Measurements from ENCODE around the gene AHRR.
"Not testable (repeated sequence)": the region's sequence is repeated elsewhere in the genome, so short reads cannot be mapped to it uniquely, and the experiment has no call there.

AHRR gene

DNA sequence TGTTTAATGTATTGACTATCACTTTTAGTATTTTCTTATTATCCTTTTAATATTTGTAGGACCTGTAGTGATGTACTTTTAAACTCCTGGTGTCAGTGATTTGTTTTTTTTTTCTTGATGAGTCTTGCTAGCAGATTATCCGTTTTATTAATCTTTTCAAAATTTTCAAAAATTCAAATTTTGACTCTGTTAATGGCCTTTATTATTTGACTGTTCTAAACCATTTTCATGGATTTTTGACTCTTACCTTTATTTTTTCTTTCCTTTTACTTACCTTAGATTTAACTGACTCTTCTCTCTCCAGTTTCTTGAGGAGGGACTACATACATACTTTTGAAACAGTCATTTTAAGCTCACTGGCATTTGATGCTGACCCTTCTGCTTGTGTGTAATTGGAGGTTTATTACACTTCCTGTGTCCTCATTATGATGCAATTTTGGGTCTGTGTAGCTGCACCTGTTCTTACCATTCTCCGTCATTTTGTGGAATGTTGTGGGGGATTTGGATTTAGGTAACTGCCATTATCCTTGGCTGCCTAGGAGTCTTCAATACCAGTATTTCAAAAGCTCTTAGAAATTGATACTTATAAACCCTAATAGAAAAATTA lies 89.5 kb downstream of the AHRR start:
- Histone ChIP-seq H3K27ac (ENCODE audit: low read length) (no peak overlapping the region), H3K4me1 (ENCODE audit: insufficient read depth, low read length) (peaks cover 3% of the 10 kb centered on the region; the same call in 1 of the 2 replicates), H3K36me3 (ENCODE audit: insufficient read depth, low read depth, low read length) (no peaks in the 10 kb centered on the region), H3K27me3 (ENCODE audit: insufficient read depth, low read length) (no peaks in the 10 kb centered on the region), H3K9ac (ENCODE audit: low read depth, low read length) (no peak overlapping the region), H3K9me3 (ENCODE audit: insufficient read depth, low read depth, low read length) (no peaks in the 10 kb centered on the region), H3K4me3 (ENCODE audit: low read length) (no peak overlapping the region)

DNA sequence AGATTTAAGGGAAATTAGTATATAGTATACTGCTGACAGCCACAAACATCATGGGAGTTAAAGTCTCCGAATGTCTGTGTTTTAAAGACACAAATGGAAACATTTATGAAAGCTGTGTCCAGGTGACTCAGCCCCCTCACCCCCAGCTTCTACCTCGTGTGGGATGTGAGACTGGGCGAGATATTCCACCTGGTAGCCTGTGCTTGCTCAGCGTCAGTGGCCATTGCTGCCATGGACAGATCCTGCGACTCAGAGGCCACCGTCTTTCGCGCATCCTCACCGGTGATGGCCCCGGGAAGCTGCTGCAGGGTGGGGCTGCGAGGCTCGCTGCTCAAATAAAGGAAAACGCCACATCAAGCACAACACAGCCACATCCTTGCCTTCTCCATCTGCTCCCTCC lies 90.2 kb downstream of the AHRR start:
- Histone ChIP-seq H3K9me3 (ENCODE audit: insufficient read depth, low read depth, low read length) (no peaks in the 10 kb centered on the region), H3K36me3 (ENCODE audit: insufficient read depth, low read depth, low read length) (no peaks in the 10 kb centered on the region), H3K27ac (ENCODE audit: low read length) (no peak overlapping the region), H3K27me3 (ENCODE audit: insufficient read depth, low read length) (no peaks in the 10 kb centered on the region), H3K9ac (ENCODE audit: low read depth, low read length) (no peak overlapping the region), H3K4me3 (ENCODE audit: low read length) (no peak overlapping the region), H3K4me1 (ENCODE audit: insufficient read depth, low read length) (peaks cover 3% of the 10 kb centered on the region; the same call in 1 of the 2 replicates)

DNA sequence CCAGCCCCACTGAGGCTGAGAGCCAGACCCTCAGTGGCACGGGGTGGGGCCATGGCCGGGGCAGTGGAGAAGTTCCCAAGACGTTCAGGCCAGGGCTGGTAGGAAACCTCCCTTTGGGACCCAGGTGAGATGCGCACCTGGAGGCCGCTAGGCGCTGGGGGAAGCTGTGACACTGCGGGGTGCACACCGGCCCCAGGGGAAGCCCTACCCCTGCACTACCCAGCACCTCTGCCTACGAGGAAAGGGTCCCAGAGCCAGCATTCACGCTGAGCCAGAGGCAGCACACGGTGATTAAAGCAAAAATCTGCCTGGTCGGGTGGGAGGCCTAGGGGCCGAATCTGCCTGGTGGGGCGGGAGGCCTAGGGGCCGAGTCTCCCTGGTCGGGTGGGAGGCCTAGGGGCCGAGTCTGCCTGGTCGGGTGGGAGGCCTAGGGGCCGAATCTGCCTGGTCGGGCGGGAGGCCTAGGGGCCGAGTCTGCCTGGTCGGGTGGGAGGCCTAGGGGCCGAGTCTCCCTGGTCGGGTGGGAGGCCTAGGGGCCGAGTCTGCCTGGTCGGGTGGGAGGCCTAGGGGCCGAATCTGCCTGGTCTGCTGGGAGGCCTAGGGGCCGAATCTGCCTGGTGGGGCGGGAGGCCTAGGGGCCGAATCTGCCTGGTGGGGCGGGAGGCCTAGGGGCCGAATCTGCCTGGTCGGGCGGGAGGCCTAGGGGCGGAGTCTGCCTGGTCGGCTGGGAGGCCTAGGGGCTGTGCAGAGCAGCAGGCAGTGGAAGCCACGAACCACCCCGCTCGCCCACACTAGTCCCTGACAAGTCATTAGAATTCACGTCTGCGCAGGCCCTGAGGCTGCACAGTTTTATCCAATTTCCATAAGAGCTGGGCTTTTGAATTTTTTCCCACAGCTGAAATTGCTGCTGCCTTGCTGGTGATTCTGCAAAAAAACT lies 93.7 kb downstream of the AHRR start:
- H3K4me1 ChIP-seq (ENCODE audit: insufficient read depth, low read length); H3K9me3 ChIP-seq (ENCODE audit: insufficient read depth, low read depth, low read length); H3K9ac ChIP-seq (ENCODE audit: low read depth, low read length); H3K36me3 ChIP-seq (ENCODE audit: insufficient read depth, low read depth, low read length); H3K4me3 ChIP-seq (ENCODE audit: low read length); H3K27ac ChIP-seq (ENCODE audit: low read length); H3K27me3 ChIP-seq (ENCODE audit: insufficient read depth, low read length): not testable (repeated sequence)

DNA sequence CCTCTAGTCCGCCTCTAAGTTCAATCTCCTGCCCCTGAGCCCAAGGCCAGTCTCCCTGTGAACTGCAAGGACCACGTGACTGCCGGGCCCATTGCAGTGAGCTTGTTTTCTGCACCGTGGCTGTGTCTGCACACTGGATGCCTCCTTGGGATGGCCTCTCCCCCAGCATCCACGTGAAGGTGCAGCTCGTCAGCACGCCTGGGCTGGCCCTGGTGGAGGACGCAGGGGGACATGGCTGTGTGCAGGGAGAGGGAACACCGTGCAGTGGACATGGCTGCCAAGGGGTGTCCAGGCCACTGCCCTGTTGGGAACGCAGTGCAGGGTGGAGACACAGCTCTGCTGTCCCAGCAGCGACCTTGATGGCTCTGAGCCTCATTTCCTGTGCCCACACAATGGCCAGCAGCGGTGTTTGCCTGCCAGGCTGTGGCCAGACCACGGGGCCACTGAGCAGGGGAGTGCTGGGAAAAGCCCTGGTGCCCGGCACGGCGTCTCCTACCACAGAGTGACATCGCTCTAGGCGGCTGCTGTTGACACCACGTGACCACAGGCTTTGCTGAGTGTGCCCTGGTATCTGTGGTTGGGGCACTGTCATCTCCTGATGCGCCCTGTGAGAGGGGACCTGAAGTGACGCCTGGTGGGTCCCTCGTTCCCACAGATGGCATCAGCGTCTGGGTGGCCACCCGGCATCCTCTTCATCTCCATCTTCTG lies 94.6 kb downstream of the AHRR start:
- Histone ChIP-seq H3K9me3 (ENCODE audit: insufficient read depth, low read depth, low read length) (no peaks in the 10 kb centered on the region), H3K36me3 (ENCODE audit: insufficient read depth, low read depth, low read length) (no peaks in the 10 kb centered on the region), H3K9ac (ENCODE audit: low read depth, low read length) (no peak overlapping the region), H3K4me1 (ENCODE audit: insufficient read depth, low read length) (peaks cover 3% of the 10 kb centered on the region; the same call in 1 of the 2 replicates), H3K27me3 (ENCODE audit: insufficient read depth, low read length) (no peaks in the 10 kb centered on the region), H3K27ac (ENCODE audit: low read length) (no peak overlapping the region), H3K4me3 (ENCODE audit: low read length) (no peak overlapping the region)

DNA sequence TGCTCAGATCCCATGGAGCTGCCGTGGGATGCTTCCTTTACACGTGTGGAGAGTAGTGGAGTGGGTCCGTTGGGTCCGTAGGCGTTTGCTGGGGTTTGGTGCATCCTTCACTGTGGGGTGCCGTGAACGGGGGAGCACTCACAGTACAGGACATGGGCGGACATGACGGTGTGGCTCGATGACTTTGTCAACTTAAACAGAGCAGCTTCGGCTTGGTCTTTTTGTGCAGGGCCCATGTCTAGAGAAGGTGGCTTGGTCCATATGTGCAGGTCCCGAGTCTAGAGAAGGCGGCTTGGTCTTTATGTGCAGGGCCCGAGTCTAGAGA lies 95.1 kb downstream of the AHRR start:
- Histone ChIP-seq H3K9me3 (ENCODE audit: insufficient read depth, low read depth, low read length) (no peaks in the 10 kb centered on the region), H3K27me3 (ENCODE audit: insufficient read depth, low read length) (no peaks in the 10 kb centered on the region), H3K36me3 (ENCODE audit: insufficient read depth, low read depth, low read length) (no peaks in the 10 kb centered on the region), H3K4me3 (ENCODE audit: low read length) (no peak overlapping the region), H3K9ac (ENCODE audit: low read depth, low read length) (no peak overlapping the region), H3K27ac (ENCODE audit: low read length) (no peak overlapping the region), H3K4me1 (ENCODE audit: insufficient read depth, low read length) (peaks cover 3% of the 10 kb centered on the region; the same call in 1 of the 2 replicates)

DNA sequence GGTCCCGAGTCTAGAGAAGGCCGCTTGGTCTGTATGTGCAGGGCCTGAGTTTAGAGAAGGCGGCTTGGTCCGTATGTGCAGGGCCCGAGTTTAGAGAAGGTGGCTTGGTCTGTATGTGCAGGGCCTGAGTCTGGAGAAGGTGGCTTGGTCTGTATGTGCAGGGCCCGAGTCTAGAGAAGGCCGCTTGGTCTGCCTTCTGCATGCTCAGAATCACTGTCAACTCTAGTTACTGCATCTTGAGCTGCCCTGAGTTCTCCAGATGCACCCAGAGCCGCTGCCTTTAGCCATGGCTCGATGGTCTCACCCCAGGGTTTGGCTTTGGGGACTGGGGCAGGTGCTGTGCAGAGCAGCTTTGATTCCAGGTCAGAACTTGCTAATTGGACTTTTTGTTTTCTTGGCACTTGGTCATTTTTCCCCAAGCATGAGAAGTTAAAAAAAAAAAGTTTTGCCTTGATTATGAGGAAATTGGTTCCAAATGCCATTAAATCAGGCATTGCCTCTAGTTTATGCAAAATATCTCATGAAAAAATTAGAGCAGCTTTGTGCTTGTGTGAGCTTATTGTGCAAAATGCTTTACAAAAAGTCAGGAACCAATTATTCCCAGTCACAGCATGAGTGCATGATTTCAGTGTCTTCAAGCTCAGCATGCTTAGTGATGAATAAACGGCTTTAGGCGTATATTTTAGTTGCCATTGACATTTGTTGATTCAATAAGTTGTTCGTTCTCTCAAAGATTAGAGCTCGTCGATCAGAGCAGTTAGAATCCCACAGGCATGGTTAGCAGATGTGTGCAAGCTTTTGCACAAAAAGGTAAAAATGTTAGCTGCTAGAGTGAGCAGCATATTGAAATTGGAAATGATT lies 96.0 kb downstream of the AHRR start:
- Histone ChIP-seq H3K9me3 (ENCODE audit: insufficient read depth, low read depth, low read length) (no peaks in the 10 kb centered on the region), H3K36me3 (ENCODE audit: insufficient read depth, low read depth, low read length) (no peaks in the 10 kb centered on the region), H3K27ac (ENCODE audit: low read length) (no peak overlapping the region), H3K9ac (ENCODE audit: low read depth, low read length) (no peak overlapping the region), H3K4me3 (ENCODE audit: low read length) (no peak overlapping the region), H3K4me1 (ENCODE audit: insufficient read depth, low read length) (peaks cover 3% of the 10 kb centered on the region; the same call in 1 of the 2 replicates), H3K27me3 (ENCODE audit: insufficient read depth, low read length) (no peaks in the 10 kb centered on the region)

DNA sequence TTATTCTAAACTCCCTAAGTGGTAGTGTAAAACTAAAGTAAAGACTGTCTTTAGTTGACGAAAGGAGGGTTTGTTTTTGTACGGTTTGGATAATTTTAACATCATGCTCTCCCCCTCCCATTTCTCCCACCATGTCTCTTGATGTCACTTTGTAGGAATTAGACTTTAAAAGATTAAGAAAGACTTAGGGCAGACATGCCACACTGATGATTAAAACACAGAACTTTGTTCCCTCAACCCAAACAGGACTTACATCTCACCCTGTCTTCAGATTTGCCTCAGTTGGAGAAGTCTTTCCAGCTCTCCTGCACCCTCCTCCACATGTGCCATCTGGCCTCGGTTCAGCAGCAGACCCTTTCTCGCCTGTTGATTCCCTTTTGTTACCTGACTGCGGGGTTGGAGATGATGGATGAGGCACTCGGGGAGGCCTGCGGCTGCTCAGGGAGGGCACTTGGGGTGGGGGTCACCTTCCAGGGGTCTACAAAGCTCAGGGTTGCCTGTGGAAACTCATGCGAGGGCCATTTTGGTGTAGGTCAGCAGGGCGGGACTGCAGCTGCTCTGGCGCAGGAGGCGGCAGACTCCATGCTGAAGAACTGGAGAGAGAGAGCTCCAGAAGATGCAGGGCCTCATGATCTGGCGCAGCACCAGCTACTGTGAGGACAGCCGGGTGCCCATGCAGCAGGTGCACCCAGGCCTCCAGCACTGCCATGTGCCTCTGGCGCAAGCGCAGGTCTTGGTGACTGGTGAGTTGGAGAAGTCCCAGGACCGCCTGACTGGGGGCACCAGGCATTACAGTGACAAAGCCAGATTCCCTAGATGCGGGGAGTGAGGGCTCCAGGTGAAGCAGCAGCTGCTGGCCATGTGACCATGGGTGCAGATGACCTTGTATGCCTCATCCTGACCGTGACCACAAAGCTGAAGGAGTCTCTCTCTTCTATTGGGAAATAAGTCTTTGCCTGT lies 96.9 kb downstream of the AHRR start:
- Histone ChIP-seq H3K27ac (ENCODE audit: low read length) (no peak overlapping the region), H3K4me1 (ENCODE audit: insufficient read depth, low read length) (peaks cover 3% of the 10 kb centered on the region; the same call in 1 of the 2 replicates), H3K9me3 (ENCODE audit: insufficient read depth, low read depth, low read length) (no peaks in the 10 kb centered on the region), H3K4me3 (ENCODE audit: low read length) (no peak overlapping the region), H3K27me3 (ENCODE audit: insufficient read depth, low read length) (no peaks in the 10 kb centered on the region), H3K9ac (ENCODE audit: low read depth, low read length) (no peak overlapping the region), H3K36me3 (ENCODE audit: insufficient read depth, low read depth, low read length) (no peaks in the 10 kb centered on the region)

DNA sequence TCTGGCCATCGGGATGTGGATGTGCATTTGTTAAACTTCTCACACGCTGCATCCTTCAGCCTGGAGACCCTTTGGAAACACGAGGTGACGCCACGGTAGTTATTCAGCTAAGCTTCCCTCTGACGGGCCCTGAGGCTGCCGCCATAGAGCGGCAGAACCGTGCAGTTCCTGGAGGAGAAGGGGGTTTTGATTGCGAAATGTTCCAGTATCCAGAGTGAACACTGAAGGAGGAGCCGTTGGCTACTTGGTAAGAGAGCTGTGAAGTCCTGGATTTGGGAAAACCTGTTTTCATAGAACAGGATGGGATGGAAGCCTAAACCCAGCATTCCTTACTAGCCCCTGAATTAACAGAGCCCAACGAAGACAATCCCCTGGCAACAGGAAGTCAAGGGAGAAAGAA lies 98.5 kb downstream of the AHRR start:
- no peak overlapping the region for H3K4me3 ChIP-seq (ENCODE audit: low read length)
- H3K4me1 ChIP-seq (ENCODE audit: insufficient read depth, low read length), result no peaks in the 10 kb centered on the region
- no peaks in the 10 kb centered on the region for H3K9me3 ChIP-seq (ENCODE audit: insufficient read depth, low read depth, low read length)
- H3K27ac ChIP-seq (ENCODE audit: low read length), result no peak overlapping the region
- no peaks in the 10 kb centered on the region for H3K27me3 ChIP-seq (ENCODE audit: insufficient read depth, low read length)
- no peak overlapping the region for H3K9ac ChIP-seq (ENCODE audit: low read depth, low read length)
- H3K36me3 ChIP-seq (ENCODE audit: insufficient read depth, low read depth, low read length), result no peaks in the 10 kb centered on the region

DNA sequence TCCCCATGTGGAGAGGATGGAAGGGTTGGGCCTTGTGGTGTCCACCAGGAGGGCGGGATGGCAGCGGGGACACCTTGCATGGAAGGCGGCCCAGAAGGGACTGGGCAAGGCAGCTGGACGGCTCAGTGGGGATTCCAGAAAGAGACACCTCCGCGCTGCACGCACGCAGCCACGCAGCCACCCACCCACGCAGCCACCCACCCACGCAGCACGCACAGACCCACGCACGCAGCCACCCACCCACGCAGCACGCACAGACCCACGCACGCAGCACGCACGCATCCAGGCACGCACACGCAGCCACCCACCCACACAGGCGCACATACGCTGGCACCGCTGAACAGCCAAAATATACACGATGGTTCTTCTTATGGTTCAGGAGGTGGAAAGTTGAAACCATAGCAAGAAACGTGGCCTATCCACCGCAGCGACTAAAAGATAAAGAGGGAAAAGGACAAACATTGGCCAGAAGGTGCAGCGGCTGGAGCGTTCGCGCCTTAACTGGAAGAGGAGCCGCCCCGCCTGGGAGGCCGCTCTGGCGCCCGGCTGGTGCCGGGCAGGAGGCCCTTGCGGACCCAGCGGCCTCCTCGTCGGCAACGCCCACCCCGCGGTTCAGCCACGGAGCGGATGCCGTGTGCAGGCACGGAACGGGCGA lies 99.2 kb downstream of the AHRR start:
- H3K27ac ChIP-seq (ENCODE audit: low read length), result no peak overlapping the region
- H3K27me3 ChIP-seq (ENCODE audit: insufficient read depth, low read length), result no peaks in the 10 kb centered on the region
- no peak overlapping the region for H3K9ac ChIP-seq (ENCODE audit: low read depth, low read length)
- H3K4me1 ChIP-seq (ENCODE audit: insufficient read depth, low read length), result no peaks in the 10 kb centered on the region
- H3K4me3 ChIP-seq (ENCODE audit: low read length), result no peak overlapping the region
- H3K36me3 ChIP-seq (ENCODE audit: insufficient read depth, low read depth, low read length), result no peaks in the 10 kb centered on the region
- H3K9me3 ChIP-seq (ENCODE audit: insufficient read depth, low read depth, low read length), result no peaks in the 10 kb centered on the region

DNA sequence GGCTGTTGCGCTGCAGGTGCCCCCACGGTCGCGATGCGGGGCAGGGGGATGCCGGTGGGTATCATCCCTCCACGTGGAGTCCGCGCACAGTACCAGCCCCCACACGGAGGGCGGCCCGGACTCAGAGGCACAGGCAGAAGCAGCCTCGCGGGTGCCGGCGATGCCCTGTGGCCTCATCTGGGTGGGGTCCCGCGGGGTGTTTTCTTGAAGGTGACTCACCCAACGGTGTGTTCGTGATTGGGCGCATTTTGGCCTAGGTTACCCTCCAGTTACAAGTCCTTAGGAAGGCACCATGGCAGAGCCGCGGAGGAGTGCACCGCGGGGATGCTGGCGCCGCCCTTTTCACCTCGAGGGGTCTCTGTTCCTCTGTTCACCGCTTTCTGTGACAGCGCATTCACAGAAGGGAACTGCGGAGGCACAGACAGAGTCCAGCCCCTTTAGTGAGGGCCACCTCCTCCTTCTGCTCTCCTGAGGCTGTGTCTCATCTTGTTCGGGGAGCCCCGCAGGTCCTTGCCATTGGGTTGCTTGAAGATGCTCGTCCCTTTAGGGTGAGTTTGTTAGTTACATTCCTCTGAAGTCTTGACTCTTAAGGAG lies 99.9 kb downstream of the AHRR start:
- H3K4me3 ChIP-seq (ENCODE audit: low read length), result no peak overlapping the region
- H3K27me3 ChIP-seq (ENCODE audit: insufficient read depth, low read length), result no peaks in the 10 kb centered on the region
- no peaks in the 10 kb centered on the region for H3K9me3 ChIP-seq (ENCODE audit: insufficient read depth, low read depth, low read length)
- H3K4me1 ChIP-seq (ENCODE audit: insufficient read depth, low read length), result no peaks in the 10 kb centered on the region
- no peak overlapping the region for H3K9ac ChIP-seq (ENCODE audit: low read depth, low read length)
- H3K36me3 ChIP-seq (ENCODE audit: insufficient read depth, low read depth, low read length), result no peaks in the 10 kb centered on the region
- H3K27ac ChIP-seq (ENCODE audit: low read length), result no peak overlapping the region

Data from iPS-20b (cell line).